Astrocyte (in vitro differentiated cells and primary cell): ENCODE measurements around the gene NR4A2. TPM values are rescaled to one million over a fixed set of nuclear protein-coding genes. Genes with fewer than 3 reads are reported as not detected.

Experiments
- DNase-seq: peaks from one replicate; pipeline ENCODE4 v3.0.0-alpha.2; 2010; ENCODE audit warnings: low read depth
- FAIRE-seq: peaks from 2 replicates; lab custom pipeline; 2011; peaks lifted over from hg19 to GRCh38; lab: Jason Lieb, UNC
- H2AFZ ChIP-seq: 2 replicates; pipeline ENCODE4 v1.6.0; 2012; ENCODE audit warnings: low read depth, low read length, inconsistent platforms
- H3K27ac ChIP-seq: 2 replicates; pipeline ENCODE4 v1.5.1; 2011; ENCODE audit warnings: low read depth, low read length, inconsistent platforms
- H3K27me3 ChIP-seq: 2 replicates; pipeline ENCODE4 v1.6.0; 2011; ENCODE audit warnings: low read length, inconsistent platforms; ENCODE audit not compliant: insufficient read depth
- H3K36me3 ChIP-seq: 2 replicates; pipeline ENCODE4 v1.5.1; 2011; ENCODE audit warnings: low read length, inconsistent platforms; ENCODE audit not compliant: insufficient read depth
- H3K4me1 ChIP-seq: 2 replicates; pipeline ENCODE4 v1.5.1; 2011; ENCODE audit warnings: low read length, inconsistent platforms; ENCODE audit not compliant: insufficient read depth
- H3K4me2 ChIP-seq: 2 replicates; pipeline ENCODE4 v1.6.0; 2012; ENCODE audit warnings: low read length, inconsistent platforms
- H3K4me3 ChIP-seq: 2 replicates; pipeline ENCODE4 v1.5.1; 2011; ENCODE audit warnings: low read depth, mild to moderate bottlenecking, low read length, inconsistent platforms; ENCODE audit not compliant: insufficient read depth
- H3K79me2 ChIP-seq: 2 replicates; pipeline ENCODE4 v1.6.0; 2012; ENCODE audit warnings: mild to moderate bottlenecking, low read length, inconsistent platforms; ENCODE audit not compliant: insufficient read depth
- H3K9ac ChIP-seq: 2 replicates; pipeline ENCODE4 v1.6.0; 2012; ENCODE audit warnings: mild to moderate bottlenecking, low read length, inconsistent platforms
- H3K9me3 ChIP-seq: 2 replicates; pipeline ENCODE4 v1.5.1; 2012; ENCODE audit warnings: low read depth, mild to moderate bottlenecking, low read length, inconsistent platforms; ENCODE audit not compliant: insufficient read depth
- H4K20me1 ChIP-seq: 2 replicates; pipeline ENCODE4 v1.6.0; 2012; ENCODE audit warnings: low read length, inconsistent platforms; ENCODE audit not compliant: insufficient read depth
- H3K27ac Mint-ChIP-seq: one replicate; pipeline ENCODE4 v1.8.0; 2021; ENCODE audit warnings: mild to moderate bottlenecking, mixed read lengths; ENCODE audit not compliant: unreplicated experiment
- H3K27me3 Mint-ChIP-seq: one replicate; pipeline ENCODE4 v1.8.0; 2021; ENCODE audit warnings: low read depth, mixed read lengths; ENCODE audit not compliant: unreplicated experiment
- H3K36me3 Mint-ChIP-seq: one replicate; pipeline ENCODE4 v1.8.0; 2021; ENCODE audit warnings: low read depth, mixed read lengths; ENCODE audit not compliant: unreplicated experiment
- H3K4me1 Mint-ChIP-seq: one replicate; pipeline ENCODE4 v1.8.0; 2021; ENCODE audit warnings: low read depth, mixed read lengths; ENCODE audit not compliant: unreplicated experiment
- H3K4me3 Mint-ChIP-seq: one replicate; pipeline ENCODE4 v1.8.0; 2021; ENCODE audit warnings: mild to moderate bottlenecking, moderate library complexity, mixed read lengths; ENCODE audit not compliant: unreplicated experiment
- H3K9me3 Mint-ChIP-seq: one replicate; pipeline ENCODE4 v1.8.0; 2021; ENCODE audit warnings: mild to moderate bottlenecking, mixed read lengths; ENCODE audit not compliant: unreplicated experiment
- CTCF ChIP-seq: IDR thresholded peaks from 2 replicates; pipeline ENCODE4 v1.5.1; 2011; ENCODE audit warnings: low read depth, mild to moderate bottlenecking, inconsistent platforms, low read length, moderate library complexity; ENCODE audit not compliant: insufficient read depth
- EZH2 ChIP-seq: IDR thresholded peaks from 2 replicates; pipeline ENCODE4 v1.6.1; 2012; ENCODE audit warnings: mild to moderate bottlenecking, low read length, inconsistent platforms; ENCODE audit not compliant: insufficient read depth
- total RNA-seq: library from RNA; stranded (reverse); gene quantifications from 2 replicates; pipeline ENCODE4 v1.2.1, GENCODE V29; 2021

NR4A2 gene
- total RNA-seq, 1 donor from 2014 or later = 1.3 TPM

GRCh38 chr2:156339110-156339847 lies 6.8 kb upstream of the NR4A2 start:
- Histone ChIP-seq H3K9ac (no peak overlapping the region), H3K4me2 (no peak overlapping the region), H4K20me1 (no peaks in the 10 kb centered on the region), H3K4me1 (peaks cover 9% of the 10 kb centered on the region), H3K36me3 (no peaks in the 10 kb centered on the region), H3K27me3 (no peaks in the 10 kb centered on the region), H2AFZ (no peak overlapping the region), H3K79me2 (no peaks in the 10 kb centered on the region), H3K9me3 (no peaks in the 10 kb centered on the region), H3K4me3 (no peak overlapping the region), H3K27ac (no peak overlapping the region)
- Mint-ChIP-seq H3K27ac (no peak overlapping the region), H3K9me3 (no peaks in the 10 kb centered on the region), H3K36me3 (no peaks in the 10 kb centered on the region), H3K27me3 (no peaks in the 10 kb centered on the region), H3K4me3 (no peak overlapping the region), H3K4me1 (peaks cover 9% of the 10 kb centered on the region)
- FAIRE-seq (no peak), DNase-seq (no peak)
- TF ChIP-seq CTCF (no peak), EZH2 (no peak)

- Histone ChIP-seq H3K79me2 (no peaks in the 10 kb centered on the region), H3K4me1 (peaks cover 10% of the 10 kb centered on the region), H3K4me3 (no peak overlapping the region), H3K9ac (no peak overlapping the region), H3K9me3 (no peaks in the 10 kb centered on the region), H3K4me2 (no peak overlapping the region), H4K20me1 (no peaks in the 10 kb centered on the region), H3K27me3 (no peaks in the 10 kb centered on the region), H3K36me3 (no peaks in the 10 kb centered on the region), H2AFZ (no peak overlapping the region), H3K27ac (no peak overlapping the region)
- H3K9me3 Mint-ChIP-seq = no peaks in the 10 kb centered on the region
- H3K27me3 Mint-ChIP-seq = no peaks in the 10 kb centered on the region
- no peak overlapping the region for H3K4me3 Mint-ChIP-seq
- DNase-seq (no peak), FAIRE-seq (no peak)
- no peaks in the 10 kb centered on the region for H3K36me3 Mint-ChIP-seq
- no peak overlapping the region for H3K27ac Mint-ChIP-seq
- TF ChIP-seq CTCF (no peak), EZH2 (no peak)
- peaks cover 8% of the 10 kb centered on the region for H3K4me1 Mint-ChIP-seq
Measured at GRCh38 chr2:156338578-156338977, 6.1 kb upstream of the NR4A2 start.
